HG03103 (cell line): ENCODE results near the gene LARP4.
"Not testable (repeated sequence)": the region's sequence is repeated elsewhere in the genome, so short reads cannot be mapped to it uniquely, and the experiment has no call there.

Experiments used
- ATAC-seq: cut with Tn5 transposase; IDR thresholded peaks from one replicate; pipeline ENCODE4 v1.9.1; 2021; ENCODE audit warnings: low read depth; ENCODE audit not compliant: unreplicated experiment

The LARP4 gene

GRCh38 chr12:50467439-50467838 is 66.8 kb downstream of the LARP4 start:
- ATAC-seq = no peak

- ATAC-seq = no peak
Measured at GRCh38 chr12:50477241-50477832, 76.7 kb downstream of the LARP4 start.

DNA sequence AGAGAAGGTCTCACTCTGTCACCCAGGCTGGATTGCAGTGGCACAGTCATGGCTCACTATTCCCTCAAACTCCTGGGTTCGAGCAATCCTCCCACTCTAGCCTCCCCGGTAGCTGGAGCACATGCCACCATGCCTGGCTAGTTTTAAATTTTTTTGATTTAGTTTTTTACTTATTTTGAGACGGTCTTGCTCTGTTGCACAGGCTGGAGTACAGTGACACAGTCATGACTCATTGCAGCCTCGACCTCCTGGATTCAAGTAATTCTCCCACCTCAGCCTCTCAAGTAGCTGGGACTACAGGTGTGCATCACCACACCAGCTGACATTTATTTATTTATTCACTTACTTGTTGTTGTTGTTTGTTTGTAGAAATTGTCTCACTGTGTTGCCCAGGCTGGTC is 81.9 kb downstream of the LARP4 start:
- ATAC-seq = no peak

DNA sequence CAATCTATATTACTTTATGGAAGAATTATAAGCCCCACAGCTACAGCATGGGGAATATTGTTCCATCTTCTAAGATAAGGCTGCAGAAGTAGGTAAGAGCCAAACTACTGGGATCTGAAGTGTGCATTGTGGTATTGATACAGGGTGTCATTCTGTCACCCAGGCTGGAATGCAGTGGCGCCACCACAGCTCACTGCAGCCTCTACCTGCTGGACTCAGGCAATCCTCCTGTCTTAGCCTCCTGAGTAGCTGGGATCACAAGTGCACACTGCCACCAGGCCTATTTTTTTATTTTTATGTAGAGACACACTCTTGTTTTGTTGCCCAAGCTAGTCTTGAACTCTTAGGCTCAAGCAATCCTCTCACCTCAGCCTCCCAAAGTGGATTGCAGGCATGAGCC is 82.8 kb downstream of the LARP4 start:
- no peak for ATAC-seq

DNA sequence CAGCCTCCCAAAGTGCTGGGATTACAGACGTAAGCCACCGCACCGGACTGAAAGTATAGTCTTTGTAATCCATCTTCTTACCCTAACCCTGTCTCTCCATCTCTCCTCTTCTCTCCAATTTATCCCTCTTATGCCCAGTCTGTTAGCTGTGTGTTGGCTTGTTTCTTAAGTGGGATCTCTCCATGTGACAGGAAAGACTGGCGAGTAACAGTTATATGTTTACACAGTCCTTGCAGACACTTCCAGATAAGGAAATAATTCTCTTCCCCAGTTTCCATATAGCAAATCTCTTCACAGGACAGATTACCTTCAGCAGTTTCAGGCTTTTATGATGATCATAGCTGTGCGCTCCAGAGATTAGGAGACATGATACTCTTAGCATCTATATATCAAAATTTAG is 88.1 kb downstream of the LARP4 start:
- ATAC-seq = no peak

DNA sequence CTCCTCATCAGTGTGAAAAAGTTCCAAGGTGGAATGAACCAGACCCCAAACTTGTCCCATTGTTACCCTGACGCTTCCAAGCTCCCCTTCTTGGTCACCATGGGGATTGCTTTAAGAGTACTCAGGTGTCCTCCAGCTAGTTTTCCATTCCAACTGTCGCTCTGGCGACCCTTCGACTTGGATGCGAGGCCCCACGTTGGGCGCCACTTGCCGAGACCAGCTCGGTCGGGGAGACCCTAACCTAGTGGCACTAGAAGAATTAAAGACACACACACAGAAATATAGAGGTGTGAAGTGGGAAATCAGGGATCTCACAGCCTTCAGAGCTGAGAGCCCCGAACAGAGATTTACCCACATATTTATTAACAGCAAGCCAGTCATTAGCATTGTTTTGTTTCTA is 97.4 kb downstream of the LARP4 start:
- ATAC-seq = not testable (repeated sequence)

DNA sequence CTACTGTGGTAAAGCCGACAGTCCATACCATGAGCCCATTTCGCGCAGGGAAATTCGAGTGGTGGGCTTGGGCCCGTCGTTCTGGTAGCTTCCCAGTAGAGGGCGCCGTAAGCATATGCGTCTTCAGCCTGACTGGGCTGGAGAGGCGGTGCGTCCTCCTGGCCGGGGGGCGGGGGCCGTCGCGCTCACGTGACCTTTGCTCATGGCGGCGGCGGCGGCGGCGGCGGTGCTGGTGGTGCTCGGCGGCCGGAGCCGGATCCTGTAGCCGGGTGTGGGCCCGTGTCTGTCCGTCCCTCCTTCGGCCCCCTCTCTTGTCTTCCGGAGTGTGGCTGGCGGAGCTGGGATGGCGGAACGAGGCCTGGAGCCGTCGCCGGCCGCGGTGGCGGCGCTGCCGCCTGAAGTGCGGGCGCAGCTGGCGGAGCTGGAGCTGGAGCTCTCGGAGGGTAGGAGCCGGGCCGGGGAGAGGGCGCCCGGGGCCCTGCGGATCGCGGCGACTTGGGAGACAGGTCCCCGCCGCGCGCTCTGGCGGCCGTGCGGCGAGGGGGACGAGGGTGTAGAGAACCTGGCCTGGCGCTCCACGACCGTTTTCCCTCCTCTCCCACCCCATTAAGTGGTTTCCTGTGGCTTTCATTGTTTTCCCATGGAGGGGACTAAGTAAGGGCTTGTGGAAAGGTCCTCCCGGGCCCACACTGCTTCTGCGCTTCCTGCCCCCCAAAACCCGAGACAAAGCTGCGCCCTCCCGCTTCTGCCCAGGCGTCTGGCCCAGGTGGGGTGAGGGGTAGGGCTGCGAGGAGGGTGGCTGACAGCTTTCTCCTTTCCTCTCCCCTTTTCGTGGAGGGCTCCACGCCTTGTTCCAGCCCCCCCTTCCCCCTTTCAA is 104.4 kb downstream of the LARP4 start, which contains the start of gene DIP2B:
DIP2B (plus strand) TSS at position 188 of the 877 bp plus-strand sequence; CDS start at position 344, 156 bp downstream.
- ATAC-seq = peak; percentile 65

DNA sequence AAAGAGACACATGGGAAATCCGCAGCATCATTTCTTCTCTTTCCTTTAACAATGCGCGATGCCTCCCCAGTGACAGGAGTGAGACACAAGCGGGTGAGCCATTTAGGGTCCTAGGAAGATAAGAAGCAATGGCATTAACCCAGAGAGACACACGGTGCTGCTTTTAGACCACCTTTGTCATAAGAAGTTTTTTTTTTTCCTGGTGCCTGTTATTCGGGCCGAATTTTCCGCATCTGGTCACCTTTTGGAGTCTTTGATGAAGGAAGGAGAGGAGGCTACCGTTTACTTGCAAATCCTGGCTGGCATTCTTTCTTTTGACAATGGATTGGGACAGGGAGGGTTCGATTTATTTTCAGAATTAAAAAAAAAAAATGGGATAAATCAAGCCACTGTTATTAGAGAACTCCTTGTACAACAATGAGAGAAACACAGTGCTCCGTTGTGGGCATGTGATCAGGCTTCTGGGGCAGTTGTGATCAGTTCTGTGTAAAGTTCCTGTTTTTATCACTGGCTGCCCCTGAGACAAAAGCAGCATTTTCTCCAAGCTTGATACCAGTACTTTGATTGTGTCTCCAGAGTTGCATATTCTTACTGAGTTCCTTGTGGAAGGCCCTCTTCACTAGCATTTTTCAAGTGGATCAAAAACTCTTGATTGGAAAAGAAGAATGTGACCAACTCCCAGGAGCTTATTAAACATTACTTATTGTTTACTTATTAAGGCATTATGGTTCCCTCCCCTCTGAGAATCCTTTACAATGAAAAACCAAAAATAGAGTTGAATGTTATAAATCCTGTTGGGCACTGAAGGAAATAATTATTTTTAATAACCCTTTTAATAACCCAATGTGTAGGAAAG is 105.2 kb downstream of the LARP4 start:
- no peak for ATAC-seq

- no peak for ATAC-seq
Measured at GRCh38 chr12:50506753-50507473, 106.2 kb downstream of the LARP4 start.

DNA sequence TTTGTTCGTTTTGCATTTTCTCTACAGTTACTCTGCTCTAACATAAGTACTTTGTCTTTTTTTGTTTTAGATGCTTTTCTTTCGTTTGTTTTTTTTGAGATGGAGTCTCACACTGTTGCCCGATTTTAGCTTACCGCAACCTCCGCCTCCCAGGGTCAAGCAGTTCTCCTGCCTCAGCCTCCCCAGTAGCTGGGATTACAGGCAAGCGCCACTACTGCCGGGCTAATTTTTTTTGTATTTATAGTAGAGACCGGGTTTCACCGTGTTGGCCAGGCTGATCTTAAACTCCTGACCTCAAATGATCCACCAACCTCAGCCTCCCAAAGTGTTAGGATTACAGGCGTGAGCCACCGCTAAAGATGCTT is 106.8 kb downstream of the LARP4 start:
- no peak for ATAC-seq

GRCh38 chr12:50507930-50508329 is 107.2 kb downstream of the LARP4 start:
- no peak for ATAC-seq

GRCh38 chr12:50508414-50508813 is 107.7 kb downstream of the LARP4 start:
- ATAC-seq = no peak

- ATAC-seq = no peak
Measured at GRCh38 chr12:50508970-50509663, 108.4 kb downstream of the LARP4 start.

DNA sequence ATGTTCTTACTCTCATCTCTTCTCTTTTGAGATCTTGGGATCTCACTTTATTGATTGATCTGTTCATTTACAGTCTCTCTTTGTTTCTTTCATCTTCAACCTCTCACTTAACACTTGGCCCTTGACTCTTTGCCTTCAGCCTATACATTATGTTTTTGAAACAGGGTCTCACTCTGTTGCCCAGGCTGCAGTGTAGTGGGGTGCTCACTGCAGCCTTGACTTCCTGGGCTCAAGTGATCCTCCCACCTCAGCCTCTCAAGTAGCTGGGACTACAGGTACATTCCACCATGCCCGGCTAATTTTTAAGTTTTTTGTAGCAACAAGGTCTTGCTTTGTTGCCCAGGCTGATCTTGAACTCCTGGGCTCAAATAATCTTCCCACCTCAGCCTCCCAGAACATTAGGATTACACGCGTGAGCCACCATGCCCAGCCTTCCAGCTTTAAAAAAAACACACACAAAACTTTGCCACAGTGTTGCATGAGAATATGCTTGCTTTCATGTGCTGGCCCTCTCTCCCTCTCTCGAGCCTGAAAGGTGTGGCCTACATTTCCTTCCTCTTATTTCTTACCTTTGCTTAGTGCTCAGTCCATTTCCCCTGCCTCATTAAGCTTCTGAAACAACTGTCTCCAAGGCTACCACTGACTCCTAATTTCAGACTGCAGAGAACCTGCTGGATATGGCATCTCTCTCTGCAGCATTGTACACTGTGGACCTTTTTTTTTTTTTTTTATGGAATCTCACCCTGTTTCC is 114.0 kb downstream of the LARP4 start:
- no peak for ATAC-seq

DNA sequence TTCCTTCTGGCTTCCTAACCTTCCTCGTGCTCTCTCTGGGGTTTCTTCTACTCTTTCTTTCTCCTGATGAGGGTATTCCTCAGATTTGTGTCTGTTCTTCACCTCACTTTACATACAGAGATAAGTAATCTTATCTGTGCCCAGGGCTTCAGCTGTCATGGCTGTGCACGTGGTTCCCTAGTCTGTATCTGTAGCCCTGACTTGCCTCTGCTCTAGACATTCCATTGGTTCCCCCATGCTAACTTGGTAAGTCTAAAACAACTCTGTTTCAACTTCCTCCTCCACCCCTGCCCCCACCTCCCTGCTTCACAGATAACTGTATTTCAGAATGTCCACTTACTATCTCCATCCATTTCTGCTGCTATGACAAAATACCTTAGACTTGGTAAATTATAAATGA is 114.9 kb downstream of the LARP4 start:
- ATAC-seq = no peak

DNA sequence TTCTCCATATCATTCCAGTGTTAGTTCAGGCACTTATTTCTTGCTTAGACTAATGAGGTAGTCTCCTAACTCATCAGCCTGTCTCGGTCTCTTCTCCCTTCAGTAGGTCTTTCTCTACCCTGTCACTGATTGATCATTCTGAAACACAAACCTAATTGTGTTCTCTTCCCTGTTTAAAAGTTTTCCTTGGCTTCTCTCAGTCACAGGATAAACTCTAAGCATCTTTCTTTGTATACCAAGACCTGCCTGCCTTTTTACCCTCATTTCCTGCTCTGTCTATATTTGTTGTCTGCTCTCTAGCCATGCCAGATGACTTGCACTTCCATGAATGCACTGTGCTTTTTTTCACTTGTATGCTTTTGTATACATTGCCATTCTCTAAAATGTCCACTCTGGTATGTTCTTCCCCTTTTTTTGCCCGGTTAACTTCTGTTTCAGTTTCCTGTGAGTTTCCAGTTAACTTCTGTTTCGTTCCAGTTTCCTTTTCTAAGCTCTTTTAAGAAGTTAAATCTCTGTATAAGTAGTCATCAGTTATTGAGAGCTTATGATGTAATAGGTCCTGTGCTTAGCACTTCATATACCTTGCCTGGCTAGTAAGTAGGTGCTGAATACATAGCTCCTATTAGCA is 116.8 kb downstream of the LARP4 start:
- peak; percentile 52 for ATAC-seq

DNA sequence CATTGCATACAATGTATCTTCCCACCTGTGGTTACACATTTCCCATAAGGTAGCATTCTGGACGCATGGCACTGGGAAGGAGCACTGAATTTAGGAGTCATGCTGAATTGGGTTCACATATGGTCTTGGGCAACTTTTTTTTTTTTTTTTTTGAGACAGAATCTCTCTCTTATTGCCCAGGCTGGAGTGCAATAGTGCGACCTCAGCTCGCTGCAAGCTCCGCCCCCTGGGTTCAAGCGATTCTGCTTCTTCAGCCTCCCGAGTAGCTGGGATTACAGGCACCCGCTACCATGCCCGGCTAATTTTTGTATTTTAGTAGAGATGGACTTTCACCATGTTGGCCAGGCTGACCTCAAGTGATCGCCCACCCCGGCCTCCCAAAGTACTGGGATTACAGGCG is 117.4 kb downstream of the LARP4 start:
- ATAC-seq = no peak

DNA sequence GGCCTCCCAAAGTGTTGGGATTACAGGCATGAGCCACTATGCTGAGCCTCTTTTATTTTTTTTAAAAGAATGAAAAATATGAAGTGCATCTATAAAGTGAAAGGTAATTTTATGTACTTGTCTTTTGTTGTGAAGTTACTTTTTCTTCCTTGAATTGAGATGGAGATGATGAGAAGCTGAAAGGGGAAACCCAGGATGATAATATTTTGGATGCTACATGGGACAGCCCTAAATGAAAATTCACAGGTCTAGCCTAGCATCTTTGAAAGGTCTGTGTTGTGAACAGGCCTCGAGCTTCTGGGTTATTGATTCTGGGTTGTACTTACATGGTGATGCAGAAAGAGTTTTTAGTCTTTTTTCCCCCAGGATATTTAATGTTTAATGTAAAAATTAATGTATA is 118.7 kb downstream of the LARP4 start:
- no peak for ATAC-seq
